KMS-11 (cell line): ENCODE data around the gene EGR2.

Experiments
- H2AFZ ChIP-seq: fragments of 200-600 bp; sonication (generic); 2 replicates; pipeline ENCODE4 v1.6.1; 2016; ENCODE audit warnings: antibody characterized with exemption, mixed run types, low read depth
- H3K27ac ChIP-seq: fragments of 200-600 bp; sonication (generic); 2 replicates; pipeline ENCODE4 v1.6.1; 2016; ENCODE audit warnings: mild to moderate bottlenecking, mixed run types
- H3K27me3 ChIP-seq: fragments of 200-600 bp; sonication (generic); 2 replicates; pipeline ENCODE4 v1.6.1; 2017; ENCODE audit warnings: mild to moderate bottlenecking, low read depth, mixed run types, moderate library complexity; ENCODE audit not compliant: insufficient read depth
- H3K36me3 ChIP-seq: fragments of 200-600 bp; sonication (generic); 2 replicates; pipeline ENCODE4 v1.6.1; 2017; ENCODE audit warnings: mild to moderate bottlenecking, mixed run types; ENCODE audit not compliant: insufficient read depth
- H3K4me1 ChIP-seq: fragments of 200-600 bp; sonication (generic); 2 replicates; pipeline ENCODE4 v1.6.1; 2016; ENCODE audit warnings: mild to moderate bottlenecking, low read depth, mixed run types; ENCODE audit not compliant: poor library complexity, severe bottlenecking
- H3K4me2 ChIP-seq: fragments of 200-600 bp; sonication (generic); 2 replicates; pipeline ENCODE4 v1.7.0; 2016; ENCODE audit warnings: mild to moderate bottlenecking, mixed run types
- H3K4me3 ChIP-seq: fragments of 200-600 bp; sonication (generic); IDR thresholded peaks from 2 replicates; pipeline ENCODE4 v1.6.1; 2017; ENCODE audit warnings: low read depth, low read length, mixed read lengths; ENCODE audit not compliant: insufficient read depth
- H3K79me2 ChIP-seq: fragments of 200-600 bp; sonication (generic); 2 replicates; pipeline ENCODE4 v1.6.1; 2016; ENCODE audit warnings: low read depth, mixed run types; ENCODE audit not compliant: insufficient read depth
- H3K9ac ChIP-seq: fragments of 200-600 bp; sonication (generic); 2 replicates; pipeline ENCODE4 v1.6.1; 2016; ENCODE audit warnings: mild to moderate bottlenecking, mixed run types
- H4K20me1 ChIP-seq: fragments of 200-600 bp; sonication (generic); 2 replicates; pipeline ENCODE4 v1.6.1; 2016; ENCODE audit warnings: mild to moderate bottlenecking, mixed run types; ENCODE audit not compliant: insufficient read depth
- CTCF ChIP-seq: fragments of 200-600 bp; sonication (generic); conservative IDR thresholded peaks from 2 replicates; pipeline ENCODE4 v1.6.1; 2017; ENCODE audit warnings: low read depth, mild to moderate bottlenecking, antibody characterized with exemption, low read length, moderate library complexity, mixed read lengths

EGR2 gene

GRCh38 chr10:62858364-62858763, 42.2 kb upstream of the EGR2 start:
- TF ChIP-seq CTCF: no peak
- H3K36me3 ChIP-seq: no peaks in the 10 kb centered on the region
- no peaks in the 10 kb centered on the region for H3K4me1 ChIP-seq
- no peak overlapping the region for H3K9ac ChIP-seq
- no peak overlapping the region for H3K4me2 ChIP-seq
- no peaks in the 10 kb centered on the region for H4K20me1 ChIP-seq
- H3K4me3 ChIP-seq: no peak overlapping the region
- no peak overlapping the region for H3K27ac ChIP-seq
- H2AFZ ChIP-seq: no peak overlapping the region
- no peaks in the 10 kb centered on the region for H3K79me2 ChIP-seq
- H3K27me3 ChIP-seq: no peaks in the 10 kb centered on the region

- Histone ChIP-seq H3K79me2 (no peaks in the 10 kb centered on the region), H3K27ac (no peak overlapping the region), H4K20me1 (no peaks in the 10 kb centered on the region), H3K4me3 (no peak overlapping the region), H3K27me3 (no peaks in the 10 kb centered on the region), H3K36me3 (no peaks in the 10 kb centered on the region), H3K4me2 (no peak overlapping the region), H3K4me1 (no peaks in the 10 kb centered on the region), H2AFZ (no peak overlapping the region), H3K9ac (no peak overlapping the region)
- no peak for TF ChIP-seq CTCF
Measured at GRCh38 chr10:62856021-62856420, 39.9 kb upstream of the EGR2 start.

GRCh38 chr10:62853710-62854109, 37.5 kb upstream of the EGR2 start:
- Histone ChIP-seq H3K9ac (no peak overlapping the region), H3K36me3 (no peaks in the 10 kb centered on the region), H4K20me1 (no peaks in the 10 kb centered on the region), H3K27me3 (no peaks in the 10 kb centered on the region), H3K79me2 (no peaks in the 10 kb centered on the region), H3K4me1 (no peaks in the 10 kb centered on the region), H3K4me2 (no peak overlapping the region), H2AFZ (no peak overlapping the region), H3K4me3 (no peak overlapping the region), H3K27ac (no peak overlapping the region)
- no peak for TF ChIP-seq CTCF

GRCh38 chr10:62852961-62853702, 37.0 kb upstream of the EGR2 start:
- no peaks in the 10 kb centered on the region for H3K4me1 ChIP-seq
- no peak overlapping the region for H3K27ac ChIP-seq
- H4K20me1 ChIP-seq: no peaks in the 10 kb centered on the region
- no peaks in the 10 kb centered on the region for H3K27me3 ChIP-seq
- H3K4me2 ChIP-seq: no peak overlapping the region
- TF ChIP-seq CTCF: no peak
- H3K9ac ChIP-seq: no peak overlapping the region
- H3K4me3 ChIP-seq: no peak overlapping the region
- H3K79me2 ChIP-seq: no peaks in the 10 kb centered on the region
- no peak overlapping the region for H2AFZ ChIP-seq
- H3K36me3 ChIP-seq: no peaks in the 10 kb centered on the region
